Thyroid gland (tissue), 4 donors: Measurements from ENCODE around the gene TTN. TPM values are rescaled to one million over a fixed set of nuclear protein-coding genes. Genes with fewer than 3 reads are reported as not detected.

Source experiments
- DNase-seq, 2 donors: peaks; one replicate each; pipeline ENCODE4 v3.0.0-alpha.2; 2019
- H3K27ac ChIP-seq, 3 donors: fragments of 200-600 bp; sonication (generic); 1 replicate in 2 of 3; 2 replicates in 1 of 3; pipeline ENCODE4 v1.5.1; 2016 to 2019; ENCODE audit warnings: mild to moderate bottlenecking in 1 of 3, moderate library complexity in 1 of 3
- H3K27me3 ChIP-seq: fragments of 200-600 bp; sonication (generic); one replicate; pipeline ENCODE4 v1.5.1; 2019
- H3K36me3 ChIP-seq, 2 donors: fragments of 200-600 bp; sonication (generic); one replicate each; pipeline ENCODE4 v1.5.1; 2016 to 2019
- H3K4me1 ChIP-seq, 2 donors: fragments of 200-600 bp; sonication (generic); one replicate each; pipeline ENCODE4 v1.5.1; 2017 to 2019
- H3K4me3 ChIP-seq, 3 donors: fragments of 200-600 bp; sonication (generic); replicated peaks in 1 of 3; 1 replicate in 2 of 3; 2 replicates in 1 of 3; pipeline ENCODE4 v1.5.1; 2016; ENCODE audit warnings: mild to moderate bottlenecking in 1 of 3
- H3K9me3 ChIP-seq: fragments of 200-600 bp; sonication (generic); one replicate; pipeline ENCODE4 v1.5.1; 2017
- POLR2A ChIP-seq, 2 donors: fragments of 450-650 bp; IDR thresholded peaks; one replicate each; pipeline ENCODE4 v1.6.1; 2017; ENCODE audit warnings: antibody characterized with exemption in 2 of 2, mild to moderate bottlenecking in 2 of 2, moderate library complexity in 1 of 2
- WGBS, 2 donors: methylation state at CpG; one replicate each; pipeline ENCODE4 v1.1.5; 2017; 5-methylcytosine and 5-hydroxymethylcytosine counted together
- intact Hi-C: fragments of 100-400 bp; cut with DNase I; formaldehyde crosslinking; loops from one replicate; pipeline ENCODE4 v1.15.1; 2023
- total RNA-seq, 4 donors: library from RNA; depleted of rRNA; stranded (reverse); fragments of >200 nt; gene quantifications; one replicate each; pipeline ENCODE4 v1.2.3, GENCODE V29; 2016
- TF ChIP-seq, protein P1 (sequence below), 6 experiments: fragments of 200-600 bp in 3 of 6; fragments of 450-650 bp in 3 of 6; sonication (generic) in 3 of 6; IDR thresholded peaks; one replicate each; pipeline ENCODE4 v1.5.1; 2016 to 2019; ENCODE audit warnings: antibody characterized with exemption in 6 of 6, mild to moderate bottlenecking in 2 of 6, inconsistent platforms in 1 of 6, moderate library complexity in 1 of 6

The TTN gene
- total RNA-seq, 4 donors from 2014 or later, result 6.3 to 11.3 (median 10.3) TPM

DNA sequence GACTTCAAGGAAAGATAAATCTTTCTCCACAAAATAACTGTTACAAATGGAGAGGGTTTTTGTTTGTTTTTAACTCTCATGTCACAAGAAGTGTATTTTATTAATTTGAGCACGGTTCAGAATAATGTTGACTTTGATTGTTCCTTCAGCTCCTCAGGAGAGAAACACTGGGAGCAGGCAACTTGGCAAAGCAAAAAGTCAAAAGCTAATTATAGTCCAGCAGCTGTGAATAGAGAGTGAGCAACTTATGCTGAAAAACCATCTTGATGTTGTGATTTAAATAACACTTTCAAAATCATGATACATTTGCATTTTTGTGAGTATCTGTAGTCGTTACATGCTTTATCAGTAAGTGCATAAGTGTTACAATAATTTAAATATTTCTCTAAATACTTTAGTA is 37.5 kb upstream of the TTN start:
- intact Hi-C loops, result no loop called here
- 62 to 76% methylated on average over 2 of the region's 2 CpGs for WGBS, 2 donors
- no peak for TF ChIP-seq POLR2A (IDR thresholded peaks at IDR 0.05)
- TF ChIP-seq, protein P1, sequence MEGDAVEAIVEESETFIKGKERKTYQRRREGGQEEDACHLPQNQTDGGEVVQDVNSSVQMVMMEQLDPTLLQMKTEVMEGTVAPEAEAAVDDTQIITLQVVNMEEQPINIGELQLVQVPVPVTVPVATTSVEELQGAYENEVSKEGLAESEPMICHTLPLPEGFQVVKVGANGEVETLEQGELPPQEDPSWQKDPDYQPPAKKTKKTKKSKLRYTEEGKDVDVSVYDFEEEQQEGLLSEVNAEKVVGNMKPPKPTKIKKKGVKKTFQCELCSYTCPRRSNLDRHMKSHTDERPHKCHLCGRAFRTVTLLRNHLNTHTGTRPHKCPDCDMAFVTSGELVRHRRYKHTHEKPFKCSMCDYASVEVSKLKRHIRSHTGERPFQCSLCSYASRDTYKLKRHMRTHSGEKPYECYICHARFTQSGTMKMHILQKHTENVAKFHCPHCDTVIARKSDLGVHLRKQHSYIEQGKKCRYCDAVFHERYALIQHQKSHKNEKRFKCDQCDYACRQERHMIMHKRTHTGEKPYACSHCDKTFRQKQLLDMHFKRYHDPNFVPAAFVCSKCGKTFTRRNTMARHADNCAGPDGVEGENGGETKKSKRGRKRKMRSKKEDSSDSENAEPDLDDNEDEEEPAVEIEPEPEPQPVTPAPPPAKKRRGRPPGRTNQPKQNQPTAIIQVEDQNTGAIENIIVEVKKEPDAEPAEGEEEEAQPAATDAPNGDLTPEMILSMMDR (IDR thresholded peaks at IDR 0.05), result no peak
- no peak overlapping the region for H3K27ac ChIP-seq
- no peaks in the 10 kb centered on the region for H3K27me3 ChIP-seq
- H3K9me3 ChIP-seq, result no peaks in the 10 kb centered on the region
- no peak overlapping the region for H3K4me3 ChIP-seq
- H3K4me1 ChIP-seq, result no peaks in the 10 kb centered on the region
- no peaks in the 10 kb centered on the region for H3K36me3 ChIP-seq
- DNase-seq, result no peak

DNA sequence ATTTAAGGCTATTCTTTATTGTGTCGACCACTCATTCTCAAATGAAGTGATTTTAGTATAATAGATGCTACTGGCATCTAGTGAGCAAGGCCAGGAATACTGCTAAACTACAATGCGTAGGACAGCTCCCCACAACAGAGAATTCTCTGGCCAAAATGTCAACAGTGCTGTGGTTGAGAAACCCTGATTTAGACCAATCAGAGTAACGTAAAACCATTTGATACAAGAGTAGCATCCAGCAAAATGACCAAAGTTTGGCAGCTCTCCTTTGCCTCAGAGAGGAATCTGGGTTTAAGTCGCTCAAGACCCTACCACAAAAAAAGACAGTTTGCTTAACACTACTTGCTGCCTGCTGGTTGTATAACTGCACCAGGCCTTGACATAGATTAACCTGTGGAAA is 37.0 kb upstream of the TTN start:
- intact Hi-C loops, result no loop called here
- TF ChIP-seq, protein P1 (IDR thresholded peaks at IDR 0.05), result no peak
- TF ChIP-seq POLR2A (IDR thresholded peaks at IDR 0.05), result no peak
- H3K27ac ChIP-seq, result no peak overlapping the region

GRCh38 chr2:178843697-178844096 is 36.5 kb upstream of the TTN start:
- no peak overlapping the region for H3K4me3 ChIP-seq
- H3K27me3 ChIP-seq, result no peaks in the 10 kb centered on the region
- WGBS, 2 donors, result 92 to 95% methylated on average over 1 of the region's 1 CpG
- no peaks in the 10 kb centered on the region for H3K4me1 ChIP-seq
- H3K27ac ChIP-seq, result no peak overlapping the region
- no peak for DNase-seq
- no peaks in the 10 kb centered on the region for H3K9me3 ChIP-seq
- intact Hi-C loops, result no loop called here
- TF ChIP-seq, protein P1 (IDR thresholded peaks at IDR 0.05), result no peak
- no peak for TF ChIP-seq POLR2A (IDR thresholded peaks at IDR 0.05)
- no peaks in the 10 kb centered on the region for H3K36me3 ChIP-seq

More for the DNA sequence above, 37.0 kb upstream of the TTN start:
- Histone ChIP-seq H3K4me1 (no peaks in the 10 kb centered on the region), H3K9me3 (no peaks in the 10 kb centered on the region), H3K4me3 (no peak overlapping the region), H3K36me3 (no peaks in the 10 kb centered on the region), H3K27me3 (no peaks in the 10 kb centered on the region)
- WGBS, 2 donors, result 89 to 90% methylated on average over 4 of the region's 4 CpGs
- no peak for DNase-seq

DNA sequence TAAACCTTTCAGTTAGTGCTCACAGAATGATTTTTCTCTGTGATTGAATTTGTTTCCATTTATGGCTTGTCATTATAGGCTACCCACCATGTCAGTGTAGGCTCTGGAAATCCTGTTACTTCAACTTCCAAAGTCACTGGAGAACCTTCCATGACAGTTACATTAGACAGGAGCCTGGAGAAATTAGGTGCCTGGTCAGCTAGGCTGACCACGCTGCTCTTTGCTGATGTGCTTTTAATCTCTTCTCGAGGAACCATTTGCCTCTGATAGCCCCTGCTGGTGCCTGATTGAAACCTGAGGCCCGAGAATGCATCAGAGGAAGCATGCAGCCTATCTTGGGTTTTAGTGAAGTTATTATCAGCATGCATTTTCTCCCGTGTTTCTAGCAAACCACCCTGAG is 29.6 kb upstream of the TTN start:
- TF ChIP-seq POLR2A (IDR thresholded peaks at IDR 0.05), result no peak
- TF ChIP-seq, protein P1 (IDR thresholded peaks at IDR 0.05), result no peak
- intact Hi-C loops, result no loop called here
- no peak overlapping the region for H3K4me3 ChIP-seq
- H3K4me1 ChIP-seq, result no peaks in the 10 kb centered on the region
- H3K27ac ChIP-seq, result no peak overlapping the region
- H3K27me3 ChIP-seq, result no peaks in the 10 kb centered on the region
- no peaks in the 10 kb centered on the region for H3K36me3 ChIP-seq
- DNase-seq, result no peak
- H3K9me3 ChIP-seq, result no peaks in the 10 kb centered on the region
- 40 to 44% methylated on average over 4 of the region's 4 CpGs for WGBS, 2 donors

GRCh38 chr2:178834086-178834485 is 26.9 kb upstream of the TTN start:
- Histone ChIP-seq H3K9me3 (no peaks in the 10 kb centered on the region), H3K27me3 (no peaks in the 10 kb centered on the region), H3K27ac (no peak overlapping the region), H3K36me3 (no peaks in the 10 kb centered on the region), H3K4me1 (no peaks in the 10 kb centered on the region), H3K4me3 (no peak overlapping the region)
- intact Hi-C loops, result no loop called here
- no peak for DNase-seq
- WGBS, 2 donors, result 85 to 87% methylated on average over 9 of the region's 9 CpGs
- no peak for TF ChIP-seq POLR2A (IDR thresholded peaks at IDR 0.05)
- TF ChIP-seq, protein P1 (IDR thresholded peaks at IDR 0.05), result no peak
